GM12878 (cell line): ENCODE measurements around the gene CDH1. TPM values are rescaled to one million over a fixed set of nuclear protein-coding genes. Genes with fewer than 3 reads are reported as not detected.

Experiments used
- ATF7 ChIP-seq: fragments of 450-650 bp; IDR thresholded peaks from 2 replicates; pipeline ENCODE4 v1.6.1; 2016; ENCODE audit warnings: low read depth, mild to moderate bottlenecking
- CEBPB ChIP-seq, 2 experiments: fragments of 150-350 bp in 1 of 2; IDR thresholded peaks; 2 replicates each; pipeline ENCODE4 v1.6.1; 2012 to 2014; ENCODE audit warnings: low read depth in 2 of 2, low read length in 2 of 2, borderline replicate concordance in 1 of 2, inconsistent platforms in 1 of 2
- CHD2 ChIP-seq: IDR thresholded peaks from 2 replicates; pipeline ENCODE4 v1.6.1; 2011; ENCODE audit warnings: low read depth, low read length, improper control_type of control experiment, borderline replicate concordance
- CREM ChIP-seq: IDR thresholded peaks from 2 replicates; pipeline ENCODE4 v1.6.1; 2014; ENCODE audit warnings: antibody characterized with exemption, low read depth
- E2F8 ChIP-seq: fragments of 450-650 bp; IDR thresholded peaks from 2 replicates; pipeline ENCODE4 v1.6.1; 2018; ENCODE audit warnings: mild to moderate bottlenecking, low read depth, moderate library complexity; ENCODE audit not compliant: partially characterized antibody
- EGR1 ChIP-seq, 2 experiments: IDR thresholded peaks; 1 replicate in 1 of 2; 2 replicates in 1 of 2; pipeline ENCODE4 v1.6.1; 2011 to 2012; ENCODE audit warnings: low read depth in 2 of 2, low read length in 2 of 2, borderline replicate concordance in 1 of 2, mild to moderate bottlenecking in 1 of 2, moderate library complexity in 1 of 2
- EP300 ChIP-seq, 2 experiments: fragments of 150-350 bp in 1 of 2; IDR thresholded peaks; 2 replicates each; pipeline ENCODE4 v1.6.1; 2011 to 2012; ENCODE audit warnings: low read depth in 2 of 2, low read length in 2 of 2, borderline replicate concordance in 1 of 2, improper control_type of control experiment in 1 of 2, inconsistent platforms in 1 of 2; ENCODE audit not compliant: control insufficient read depth in 1 of 2
- GABPA ChIP-seq: IDR thresholded peaks from 2 replicates; pipeline ENCODE4 v1.6.1; 2014; ENCODE audit warnings: antibody characterized with exemption, low read depth, mild to moderate bottlenecking, inconsistent platforms
- HCFC1 ChIP-seq: fragments of 150-350 bp; IDR thresholded peaks from 2 replicates; pipeline ENCODE4 v1.6.1; 2014; ENCODE audit warnings: low read length
- HDAC2 ChIP-seq: fragments of 200-600 bp; sonication (generic); IDR thresholded peaks from 2 replicates; pipeline ENCODE4 v1.6.1; 2017
- HDAC6 ChIP-seq: fragments of 200-600 bp; sonication (generic); IDR thresholded peaks from one replicate; pipeline ENCODE4 v1.8.0; 2017; ENCODE audit warnings: antibody characterized with exemption; ENCODE audit not compliant: unreplicated experiment
- MEF2A ChIP-seq: IDR thresholded peaks from 2 replicates; pipeline ENCODE4 v1.6.1; 2011; ENCODE audit warnings: low read depth, mild to moderate bottlenecking, low read length, moderate library complexity; ENCODE audit not compliant: insufficient read depth
- NFYA ChIP-seq: IDR thresholded peaks from 2 replicates; pipeline ENCODE4 v1.6.1; 2011; ENCODE audit warnings: low read depth, mild to moderate bottlenecking, low read length, improper control_type of control experiment, borderline replicate concordance
- NFYB ChIP-seq: IDR thresholded peaks from 2 replicates; pipeline ENCODE4 v1.6.1; 2011; ENCODE audit warnings: low read depth, mild to moderate bottlenecking, low read length, improper control_type of control experiment, moderate library complexity; ENCODE audit not compliant: insufficient read depth
- NKRF ChIP-seq: fragments of 450-650 bp; conservative IDR thresholded peaks from 2 replicates; pipeline ENCODE4 v1.6.1; 2017; ENCODE audit warnings: mild to moderate bottlenecking, moderate library complexity
- NR2F1 ChIP-seq: fragments of 450-650 bp; conservative IDR thresholded peaks from 2 replicates; pipeline ENCODE4 v1.6.1; 2017; ENCODE audit warnings: mild to moderate bottlenecking
- PAX8 ChIP-seq: fragments of 450-650 bp; IDR thresholded peaks from 2 replicates; pipeline ENCODE4 v1.6.1; 2017; ENCODE audit warnings: mild to moderate bottlenecking, moderate library complexity
- RAD51 ChIP-seq: fragments of 450-650 bp; IDR thresholded peaks from 2 replicates; pipeline ENCODE4 v1.6.1; 2016; ENCODE audit warnings: moderate library complexity, mild to moderate bottlenecking, inconsistent platforms
- SMAD1 ChIP-seq: fragments of 450-650 bp; IDR thresholded peaks from 2 replicates; pipeline ENCODE4 v1.6.1; 2018; ENCODE audit warnings: mild to moderate bottlenecking, low read depth; ENCODE audit not compliant: partially characterized antibody
- SRF ChIP-seq, 2 experiments: IDR thresholded peaks; 2 replicates each; pipeline ENCODE4 v1.6.1; 2011; ENCODE audit warnings: low read depth in 2 of 2, low read length in 2 of 2, mild to moderate bottlenecking in 1 of 2, moderate library complexity in 1 of 2
- TCF7 ChIP-seq: IDR thresholded peaks from 2 replicates; pipeline ENCODE4 v1.6.1; 2014; ENCODE audit warnings: antibody characterized with exemption, borderline replicate concordance
- USF1 ChIP-seq: IDR thresholded peaks from 2 replicates; pipeline ENCODE4 v1.6.1; 2011; ENCODE audit warnings: borderline replicate concordance, low read depth, mild to moderate bottlenecking, moderate library complexity, mixed read lengths, low read length; ENCODE audit not compliant: insufficient read depth; ENCODE audit errors: extremely low read length
- USF2 ChIP-seq: IDR thresholded peaks from 2 replicates; pipeline ENCODE4 v1.6.1; 2011; ENCODE audit warnings: low read depth, low read length, improper control_type of control experiment, borderline replicate concordance
- ZNF274 ChIP-seq: IDR thresholded peaks from one replicate; pipeline ENCODE4 v1.8.0; 2011; ENCODE audit not compliant: insufficient read length, insufficient read depth
- polyA plus RNA-seq, 11 experiments: library from polyadenylated mRNA; depleted of rRNA in 4 of 11; unstranded in 6 of 11; stranded (reverse) in 5 of 11; fragments of >200 nt; fragmentation: Nextera tagmentation in 4 of 11; fragmentation: Illumina TruSeq in 1 of 11; extraction: Ambion mirVana in 4 of 11; extraction: Trizol in 1 of 11; gene quantifications; 1 replicate in 1 of 11; 2 replicates in 10 of 11; pipeline versions ENCODE4 v1.2.1 to v1.2.3, GENCODE V29; 2011 to 2016; ENCODE audit warnings: inconsistent platforms in 2 of 11, missing spikeins in 2 of 11, low read depth in 1 of 11
- total RNA-seq, 4 experiments: library from RNA; depleted of rRNA in 3 of 4; stranded (reverse); fragments of >200 nt in 3 of 4; fragmentation: Illumina TruSeq in 1 of 4; extraction: Trizol in 1 of 4; gene quantifications; 2 replicates each; pipeline versions ENCODE4 v1.2.1 to v1.2.3, GENCODE V29; 2013 to 2021

Gene CDH1
- total and polyA plus RNA-seq, 10 of the 15 experiments (the other 5 are each of a cell fraction or from before 2014, with no cell fraction given), result 2.2 to 30.6 (median 17.7) TPM

GRCh38 chr16:68756239-68756915 lies 19.3 kb downstream of the CDH1 start (continued):
- peak; percentile 99 for TF ChIP-seq ATF7
- TF ChIP-seq HCFC1, result no peak
- TF ChIP-seq SMAD1, result peak; percentile 68
- TF ChIP-seq NKRF, result peak; percentile 66; the same call in 1 of the 2 replicates
- no peak for TF ChIP-seq USF1
- TF ChIP-seq TCF7, result peak; percentile 47; the same call in 1 of the 2 replicates
- peak; percentile 87 for TF ChIP-seq NR2F1
- no peak for TF ChIP-seq HDAC6
- TF ChIP-seq CHD2, result peak; percentile 83; the same call in 1 of the 2 replicates
- TF ChIP-seq E2F8, result peak; percentile 75
- peak; percentile 78; the same call in 1 of the 2 replicates for TF ChIP-seq GABPA
- peak; percentile 99 for TF ChIP-seq EP300 (IDR thresholded peaks at IDR 0.05; ENCODE audit: borderline replicate concordance in 1 of 2, control insufficient read depth in 1 of 2, low read depth in 2 of 2, low read length in 2 of 2)
- TF ChIP-seq SRF (IDR thresholded peaks at IDR 0.05; ENCODE audit: low read depth in 2 of 2, low read length in 2 of 2), result peak in 1 of 2 experiments; percentile 75; a peak in 1 of 4 replicates
- no peak for TF ChIP-seq NFYB
- peak; percentile 68; the same call in 1 of the 2 replicates for TF ChIP-seq MEF2A
- no peak for TF ChIP-seq HDAC2
- TF ChIP-seq PAX8, result no peak
- TF ChIP-seq EGR1 (IDR thresholded peaks at IDR 0.05; ENCODE audit: borderline replicate concordance in 1 of 2, low read depth in 2 of 2, low read length in 2 of 2), result no peak
- no peak for TF ChIP-seq USF2
- peak; percentile 98 for TF ChIP-seq CREM
- peak; percentile 66 for TF ChIP-seq RAD51
- TF ChIP-seq CEBPB (IDR thresholded peaks at IDR 0.05; ENCODE audit: borderline replicate concordance in 1 of 2, low read depth in 2 of 2, low read length in 2 of 2), result peak in 1 of 2 experiments; percentile 98; a peak in 2 of 4 replicates
- TF ChIP-seq ZNF274, result no peak
- no peak for TF ChIP-seq NFYA
